Endothelial cell of umbilical vein (primary cell): ENCODE measurements around the gene RAMAC. TPM values are rescaled to one million over a fixed set of nuclear protein-coding genes. Genes with fewer than 3 reads are reported as not detected.

ENCODE experiments used
- BruUV-seq: library from RNA; stranded (reverse); fragments of 400-500 nt; replicated peaks from 2 replicates; lab custom pipeline; 2021; lab: Mats Ljungman, UMichigan
- CTCF ChIA-PET: fragments of 300-600, 350-600 bp; sonication (Branson Sonifier 250); formaldehyde crosslinking; loops from one replicate; lab custom pipeline; 2021; ENCODE audit warnings: antibody characterized with exemption, inconsistent platforms; lab: Charles Lee
- POLR2A ChIA-PET: fragments of 300-600, 350-600 bp; sonication (Branson Sonifier 250); formaldehyde crosslinking; loops from one replicate; lab custom pipeline; 2021; ENCODE audit warnings: antibody characterized with exemption, inconsistent platforms; lab: Charles Lee
- DNase-seq: peaks from one replicate; pipeline ENCODE4 v3.0.0-alpha.2; 2011; ENCODE audit warnings: low read depth, low spot score
- FAIRE-seq: peaks from 2 replicates; lab custom pipeline; 2011; peaks lifted over from hg19 to GRCh38; lab: Jason Lieb, UNC
- H2AFZ ChIP-seq: 2 replicates; pipeline ENCODE4 v1.6.0; 2012; ENCODE audit warnings: low read depth, low read length, control low read depth, inconsistent platforms
- H3K27ac ChIP-seq: 2 replicates; pipeline ENCODE4 v1.5.1; 2011; ENCODE audit warnings: low read depth, mild to moderate bottlenecking, control low read depth, low read length, moderate library complexity; ENCODE audit not compliant: insufficient read depth
- H3K27me3 ChIP-seq, 2 experiments: 2 replicates each; pipeline versions ENCODE4 v1.6.0 to v1.6.1; 2011; ENCODE audit warnings: low read length in 2 of 2, mixed read lengths in 1 of 2; ENCODE audit not compliant: control insufficient read depth in 2 of 2, insufficient read depth in 2 of 2
- H3K36me3 ChIP-seq, 2 experiments: 2 replicates in 1 of 2; 3 replicates in 1 of 2; pipeline ENCODE4 v1.5.1; 2011; ENCODE audit warnings: low read length in 2 of 2, mild to moderate bottlenecking in 1 of 2, moderate library complexity in 1 of 2; ENCODE audit not compliant: control insufficient read depth in 2 of 2, insufficient read depth in 2 of 2; ENCODE audit errors: extremely low read depth in 1 of 2
- H3K4me1 ChIP-seq: 3 replicates; pipeline ENCODE4 v1.5.1; 2011; ENCODE audit warnings: mild to moderate bottlenecking, low read length; ENCODE audit not compliant: control insufficient read depth, insufficient read depth; ENCODE audit errors: extremely low read depth
- H3K4me2 ChIP-seq: 2 replicates; pipeline ENCODE4 v1.6.1; 2011; ENCODE audit warnings: low read length, control low read depth, mixed read lengths; ENCODE audit not compliant: insufficient read depth
- H3K4me3 ChIP-seq, 3 experiments: fragments of 200-600 bp in 1 of 3; sonication (generic), shearing (Covaris generic) in 1 of 3; replicated peaks in 1 of 3; 2 replicates each; pipeline ENCODE4 v1.5.1; 2011 to 2016; ENCODE audit warnings: control low read depth in 3 of 3, low read length in 3 of 3, mild to moderate bottlenecking in 2 of 3, inconsistent platforms in 1 of 3, low read depth in 1 of 3, moderate library complexity in 1 of 3; ENCODE audit not compliant: insufficient read depth in 1 of 3
- H3K79me2 ChIP-seq: 2 replicates; pipeline ENCODE4 v1.6.0; 2012; ENCODE audit warnings: low read length, inconsistent platforms; ENCODE audit not compliant: control insufficient read depth, insufficient read depth
- H3K9ac ChIP-seq: replicated peaks from 2 replicates; pipeline ENCODE3; 2011; ENCODE audit warnings: low read length, control low read depth; ENCODE audit not compliant: insufficient read depth; ENCODE audit errors: extremely low read depth
- H3K9me1 ChIP-seq: replicated peaks from 3 replicates; pipeline ENCODE4 v1.6.0; 2011; ENCODE audit warnings: mild to moderate bottlenecking, low read length; ENCODE audit not compliant: control insufficient read depth, insufficient read depth; ENCODE audit errors: extremely low read depth
- H3K9me3 ChIP-seq: replicated peaks from 2 replicates; pipeline ENCODE4 v1.5.1; 2012; ENCODE audit warnings: low read length, inconsistent platforms; ENCODE audit not compliant: control insufficient read depth, insufficient read depth
- H4K20me1 ChIP-seq: replicated peaks from 2 replicates; pipeline ENCODE3; 2011; ENCODE audit warnings: mild to moderate bottlenecking, low read length; ENCODE audit not compliant: control insufficient read depth, insufficient read depth; ENCODE audit errors: extremely low read depth
- EZH2 ChIP-seq: IDR thresholded peaks from 2 replicates; pipeline ENCODE4 v1.6.1; 2012; ENCODE audit warnings: borderline replicate concordance, low read depth, mild to moderate bottlenecking, moderate library complexity, low read length, inconsistent platforms; ENCODE audit not compliant: severe bottlenecking
- FOS ChIP-seq: IDR thresholded peaks from 2 replicates; pipeline ENCODE4 v1.6.1; 2011; ENCODE audit warnings: mild to moderate bottlenecking, low read length, moderate library complexity, borderline replicate concordance; ENCODE audit not compliant: insufficient read depth
- GATA2 ChIP-seq: IDR thresholded peaks from 2 replicates; pipeline ENCODE4 v1.7.0; 2011; ENCODE audit warnings: low read depth, mild to moderate bottlenecking, moderate library complexity, mixed read lengths, low read length; ENCODE audit not compliant: insufficient read length, insufficient read depth
- JUN ChIP-seq: IDR thresholded peaks from 2 replicates; pipeline ENCODE4 v1.6.1; 2011; ENCODE audit warnings: borderline replicate concordance, low read depth; ENCODE audit not compliant: insufficient read length, insufficient read depth
- MYC ChIP-seq: IDR thresholded peaks from one replicate; pipeline ENCODE4 v1.6.1; 2011; ENCODE audit warnings: mild to moderate bottlenecking, low read depth, low read length
- POLR2A ChIP-seq: IDR thresholded peaks from 2 replicates; pipeline ENCODE4 v1.6.1; 2012; ENCODE audit warnings: low read depth, mild to moderate bottlenecking, control low read depth, low read length
- POLR2AphosphoS5 ChIP-seq: IDR thresholded peaks from 2 replicates; pipeline ENCODE4 v1.6.1; 2012; ENCODE audit warnings: low read depth, mild to moderate bottlenecking, control low read depth, low read length, moderate library complexity; ENCODE audit not compliant: insufficient read depth
- dilution Hi-C: fragments of 300-500 bp; cut with MboI; formaldehyde crosslinking; loops from one replicate; pipeline ENCODE4 v1.15.0; 2019; ENCODE audit warnings: low sequenced_read_pairs; ENCODE audit not compliant: extremely low pct_ligation_motif_present
- intact Hi-C: fragments of 100-400 bp; cut with micrococcal nuclease; formaldehyde crosslinking; loops from one replicate; pipeline ENCODE4 v1.10.0; 2022
- polyA plus RNA-seq, 4 experiments: library from polyadenylated mRNA; depleted of rRNA in 3 of 4; stranded (reverse) in 3 of 4; unstranded in 1 of 4; fragments of >200 nt; gene quantifications; 2 replicates each; pipeline versions ENCODE4 v1.2.1 to v1.2.3, GENCODE V29; 2011 to 2012; ENCODE audit warnings: missing spikeins in 1 of 4
- total RNA-seq: library from RNA; stranded (reverse); gene quantifications from 2 replicates; pipeline ENCODE4 v1.2.3, GENCODE V29; 2021
- TF ChIP-seq, protein P1 (sequence below): IDR thresholded peaks from 2 replicates; pipeline ENCODE4 v1.6.1; 2011; ENCODE audit not compliant: insufficient read depth, insufficient read length
- TF ChIP-seq, protein P2 (sequence below), 2 donors: IDR thresholded peaks; 1 replicate in 1 of 2; 2 replicates in 1 of 2; pipeline ENCODE4 v1.5.1; 2011; ENCODE audit warnings: low read length in 2 of 2, mild to moderate bottlenecking in 2 of 2, moderate library complexity in 2 of 2, control low read depth in 1 of 2, inconsistent platforms in 1 of 2, low read depth in 1 of 2; ENCODE audit not compliant: insufficient read depth in 1 of 2; ENCODE audit errors: extremely low read depth in 1 of 2

RAMAC gene
- total and polyA plus RNA-seq, 2 donors (not counting 3 experiments of a cell fraction or from before 2014, with no cell fraction given): 12.5 to 14.1 TPM

DNA sequence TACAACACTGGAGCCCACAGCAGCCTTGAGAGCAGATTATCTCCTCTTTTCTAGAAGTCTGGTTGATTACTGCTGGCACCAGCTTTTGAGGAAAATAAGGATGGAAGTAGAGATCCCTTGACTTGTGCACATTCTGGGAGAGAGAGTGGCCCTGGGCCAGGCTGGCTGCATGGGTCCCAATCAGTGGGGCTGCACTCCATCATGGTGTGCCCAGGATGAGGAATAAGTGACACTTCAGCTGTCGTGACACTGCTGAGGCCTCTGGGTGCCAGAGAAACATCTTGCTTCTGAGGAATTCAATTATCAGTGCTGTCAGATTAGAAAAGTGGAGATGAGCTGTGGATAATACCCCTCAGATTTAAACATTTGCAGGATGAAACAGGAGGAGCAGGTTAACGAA is 9.1 kb downstream of the RAMAC start:
- H3K4me1 ChIP-seq: peaks cover under 1% of the 10 kb centered on the region
- H3K36me3 ChIP-seq: no peaks in the 10 kb centered on the region
- H2AFZ ChIP-seq: no peak overlapping the region
- FAIRE-seq (no peak), DNase-seq (no peak)
- no peaks in the 10 kb centered on the region for H3K27me3 ChIP-seq
- no peaks in the 10 kb centered on the region for H3K9me1 ChIP-seq
- H3K79me2 ChIP-seq: no peaks in the 10 kb centered on the region
- no TSS peak for BruUV-seq
- dilution Hi-C loops (no loop called here), intact Hi-C loops (no loop called here)
- TF ChIP-seq, protein P1, sequence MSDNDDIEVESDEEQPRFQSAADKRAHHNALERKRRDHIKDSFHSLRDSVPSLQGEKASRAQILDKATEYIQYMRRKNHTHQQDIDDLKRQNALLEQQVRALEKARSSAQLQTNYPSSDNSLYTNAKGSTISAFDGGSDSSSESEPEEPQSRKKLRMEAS: no peak
- TF ChIP-seq EZH2 (no peak), FOS (no peak), POLR2AphosphoS5 (no peak), GATA2 (no peak), POLR2A (no peak), JUN (no peak), MYC (no peak)
- TF ChIP-seq, protein P2, sequence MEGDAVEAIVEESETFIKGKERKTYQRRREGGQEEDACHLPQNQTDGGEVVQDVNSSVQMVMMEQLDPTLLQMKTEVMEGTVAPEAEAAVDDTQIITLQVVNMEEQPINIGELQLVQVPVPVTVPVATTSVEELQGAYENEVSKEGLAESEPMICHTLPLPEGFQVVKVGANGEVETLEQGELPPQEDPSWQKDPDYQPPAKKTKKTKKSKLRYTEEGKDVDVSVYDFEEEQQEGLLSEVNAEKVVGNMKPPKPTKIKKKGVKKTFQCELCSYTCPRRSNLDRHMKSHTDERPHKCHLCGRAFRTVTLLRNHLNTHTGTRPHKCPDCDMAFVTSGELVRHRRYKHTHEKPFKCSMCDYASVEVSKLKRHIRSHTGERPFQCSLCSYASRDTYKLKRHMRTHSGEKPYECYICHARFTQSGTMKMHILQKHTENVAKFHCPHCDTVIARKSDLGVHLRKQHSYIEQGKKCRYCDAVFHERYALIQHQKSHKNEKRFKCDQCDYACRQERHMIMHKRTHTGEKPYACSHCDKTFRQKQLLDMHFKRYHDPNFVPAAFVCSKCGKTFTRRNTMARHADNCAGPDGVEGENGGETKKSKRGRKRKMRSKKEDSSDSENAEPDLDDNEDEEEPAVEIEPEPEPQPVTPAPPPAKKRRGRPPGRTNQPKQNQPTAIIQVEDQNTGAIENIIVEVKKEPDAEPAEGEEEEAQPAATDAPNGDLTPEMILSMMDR (IDR thresholded peaks at IDR 0.05; ENCODE audit: extremely low read depth in 1 of 2, insufficient read depth in 1 of 2, low read depth in 1 of 2, low read length in 2 of 2): no peak
- H3K9ac ChIP-seq: no peak overlapping the region
- no peaks in the 10 kb centered on the region for H3K9me3 ChIP-seq
- H4K20me1 ChIP-seq: no peaks in the 10 kb centered on the region
- no peak overlapping the region for H3K27ac ChIP-seq
- H3K4me3 ChIP-seq: no peak overlapping the region
- no peak overlapping the region for H3K4me2 ChIP-seq
- ChIA-PET POLR2A (no interaction called here), CTCF (interaction anchor here (0.8 to 1.6 kb wide), 3 partner anchors 16 to 464 kb away, joined by 3 to 5 read pairs (median 3); partner anchors contain the start of gene C15orf40)
